ENCODE data around the gene LTA4H. TPM values are rescaled to one million over a fixed set of nuclear protein-coding genes. Genes with fewer than 3 reads are reported as not detected.
A peak's percentile ranks its signal among the peaks of the same experiment; 100 is the strongest.

LTA4H gene
- polyA plus RNA-seq, 1 donor (not counting 4 experiments of a cell fraction or from before 2014, with no cell fraction given), result 183 TPM

DNA sequence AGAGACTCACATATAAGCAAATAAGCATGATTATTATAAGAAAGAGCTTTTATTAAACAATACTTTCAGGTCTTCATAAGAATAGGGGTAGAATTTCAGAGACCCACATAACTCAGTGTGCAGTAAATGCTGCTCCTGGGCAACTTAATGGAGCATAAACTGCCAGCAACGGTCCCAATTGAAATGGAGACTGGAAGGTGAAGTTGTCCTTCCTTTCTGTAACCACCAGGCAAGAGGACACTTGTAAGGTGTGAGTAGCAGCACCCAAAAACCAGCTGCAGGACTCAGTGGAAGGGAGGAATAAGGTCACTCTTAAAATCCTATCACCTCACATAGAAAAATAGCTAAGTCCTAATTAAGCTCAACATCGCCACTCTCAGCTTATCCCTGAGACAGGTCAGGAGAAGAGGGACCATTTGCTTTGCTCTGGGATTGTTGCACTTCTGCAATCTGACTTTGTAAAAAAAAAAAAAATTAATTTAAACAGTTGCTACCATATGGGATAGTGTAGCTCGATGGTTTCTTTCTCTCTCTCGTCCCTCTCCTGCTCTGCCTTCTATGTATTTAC, 22.7 kb upstream of the LTA4H start:
- H3K9me1 ChIP-seq (ENCODE audit: control insufficient read depth, extremely low read depth, insufficient read depth, low read length), result no peaks in the 10 kb centered on the region
- H3K36me3 ChIP-seq (ENCODE audit: control insufficient read depth in 2 of 2, extremely low read depth in 1 of 2, insufficient read depth in 2 of 2, low read length in 2 of 2), result no peaks in the 10 kb centered on the region
- no peak overlapping the region for H3K4me2 ChIP-seq (ENCODE audit: control insufficient read depth, extremely low read depth, insufficient read depth, low read depth, low read length)
- no peak overlapping the region for H3K9ac ChIP-seq (ENCODE audit: control insufficient read depth, extremely low read depth, insufficient read depth, low read length)
- H3K79me2 ChIP-seq (ENCODE audit: control insufficient read depth, insufficient read depth, low read length), result no peaks in the 10 kb centered on the region
- H3K4me3 ChIP-seq (ENCODE audit: control insufficient read depth in 2 of 3, extremely low read depth in 1 of 3, insufficient read depth in 2 of 3, low read depth in 1 of 3, low read length in 3 of 3), result no peak overlapping the region
- FAIRE-seq (no peak), DNase-seq (ENCODE audit: low read depth, low spot score) (no peak)
- dilution Hi-C loops (cut with MboI; ENCODE audit: extremely low pct_ligation_motif_present, low sequenced_read_pairs), result no loop called here
- H3K27me3 ChIP-seq (ENCODE audit: control insufficient read depth, extremely low read depth, insufficient read depth, low read length), result no peaks in the 10 kb centered on the region
- H3K9me3 ChIP-seq (ENCODE audit: control insufficient read depth, low read depth, low read length), result no peaks in the 10 kb centered on the region
- TF ChIP-seq, protein P1, sequence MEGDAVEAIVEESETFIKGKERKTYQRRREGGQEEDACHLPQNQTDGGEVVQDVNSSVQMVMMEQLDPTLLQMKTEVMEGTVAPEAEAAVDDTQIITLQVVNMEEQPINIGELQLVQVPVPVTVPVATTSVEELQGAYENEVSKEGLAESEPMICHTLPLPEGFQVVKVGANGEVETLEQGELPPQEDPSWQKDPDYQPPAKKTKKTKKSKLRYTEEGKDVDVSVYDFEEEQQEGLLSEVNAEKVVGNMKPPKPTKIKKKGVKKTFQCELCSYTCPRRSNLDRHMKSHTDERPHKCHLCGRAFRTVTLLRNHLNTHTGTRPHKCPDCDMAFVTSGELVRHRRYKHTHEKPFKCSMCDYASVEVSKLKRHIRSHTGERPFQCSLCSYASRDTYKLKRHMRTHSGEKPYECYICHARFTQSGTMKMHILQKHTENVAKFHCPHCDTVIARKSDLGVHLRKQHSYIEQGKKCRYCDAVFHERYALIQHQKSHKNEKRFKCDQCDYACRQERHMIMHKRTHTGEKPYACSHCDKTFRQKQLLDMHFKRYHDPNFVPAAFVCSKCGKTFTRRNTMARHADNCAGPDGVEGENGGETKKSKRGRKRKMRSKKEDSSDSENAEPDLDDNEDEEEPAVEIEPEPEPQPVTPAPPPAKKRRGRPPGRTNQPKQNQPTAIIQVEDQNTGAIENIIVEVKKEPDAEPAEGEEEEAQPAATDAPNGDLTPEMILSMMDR (optimal IDR thresholded peaks at IDR 0.05 in 1 of 3, IDR thresholded peaks at IDR 0.05 in 1 of 3, conservative IDR thresholded peaks at IDR 0.05 in 1 of 3; ENCODE audit: extremely low read depth in 1 of 3, insufficient read depth in 2 of 3, low read length in 3 of 3), result peak in 1 of 3 experiments; percentile 15
- TF ChIP-seq EZH2 (IDR thresholded peaks at IDR 0.05; ENCODE audit: low read length), result no peak
- no peaks in the 10 kb centered on the region for H3K4me1 ChIP-seq (ENCODE audit: control insufficient read depth, extremely low read depth, insufficient read depth, low read length)
- H3K27ac ChIP-seq (ENCODE audit: control insufficient read depth, insufficient read depth, low read length), result no peak overlapping the region
- no peak overlapping the region for H2AFZ ChIP-seq (ENCODE audit: control insufficient read depth, low read length)
- no peaks in the 10 kb centered on the region for H4K20me1 ChIP-seq (ENCODE audit: control insufficient read depth, extremely low read depth, insufficient read depth, low read length)

GRCh38 chr12:96056646-96057455, 21.5 kb upstream of the LTA4H start:
- H3K27me3 ChIP-seq (ENCODE audit: control insufficient read depth, extremely low read depth, insufficient read depth, low read length), result no peaks in the 10 kb centered on the region
- DNase-seq (ENCODE audit: low read depth, low spot score) (no peak), FAIRE-seq (no peak)
- H4K20me1 ChIP-seq (ENCODE audit: control insufficient read depth, extremely low read depth, insufficient read depth, low read length), result no peaks in the 10 kb centered on the region
- H3K4me2 ChIP-seq (ENCODE audit: control insufficient read depth, extremely low read depth, insufficient read depth, low read depth, low read length), result no peak overlapping the region
- H3K9me1 ChIP-seq (ENCODE audit: control insufficient read depth, extremely low read depth, insufficient read depth, low read length), result no peaks in the 10 kb centered on the region
- dilution Hi-C loops (cut with MboI; ENCODE audit: extremely low pct_ligation_motif_present, low sequenced_read_pairs), result no loop called here
- TF ChIP-seq, protein P1 (optimal IDR thresholded peaks at IDR 0.05 in 1 of 3, IDR thresholded peaks at IDR 0.05 in 1 of 3, conservative IDR thresholded peaks at IDR 0.05 in 1 of 3; ENCODE audit: extremely low read depth in 1 of 3, insufficient read depth in 2 of 3, low read length in 3 of 3), result no peak
- TF ChIP-seq EZH2 (IDR thresholded peaks at IDR 0.05; ENCODE audit: low read length), result no peak
- H3K4me3 ChIP-seq (ENCODE audit: control insufficient read depth in 2 of 3, extremely low read depth in 1 of 3, insufficient read depth in 2 of 3, low read depth in 1 of 3, low read length in 3 of 3), result no peak overlapping the region
- no peaks in the 10 kb centered on the region for H3K9me3 ChIP-seq (ENCODE audit: control insufficient read depth, low read depth, low read length)
- H2AFZ ChIP-seq (ENCODE audit: control insufficient read depth, low read length), result no peak overlapping the region
- H3K36me3 ChIP-seq (ENCODE audit: control insufficient read depth in 2 of 2, extremely low read depth in 1 of 2, insufficient read depth in 2 of 2, low read length in 2 of 2), result no peaks in the 10 kb centered on the region
- H3K4me1 ChIP-seq (ENCODE audit: control insufficient read depth, extremely low read depth, insufficient read depth, low read length), result peaks cover 2% of the 10 kb centered on the region
- H3K27ac ChIP-seq (ENCODE audit: control insufficient read depth, insufficient read depth, low read length), result no peak overlapping the region
- no peaks in the 10 kb centered on the region for H3K79me2 ChIP-seq (ENCODE audit: control insufficient read depth, insufficient read depth, low read length)
- no peak overlapping the region for H3K9ac ChIP-seq (ENCODE audit: control insufficient read depth, extremely low read depth, insufficient read depth, low read length)
